ENCODE data around the gene TSHZ1.

TSHZ1 gene

DNA sequence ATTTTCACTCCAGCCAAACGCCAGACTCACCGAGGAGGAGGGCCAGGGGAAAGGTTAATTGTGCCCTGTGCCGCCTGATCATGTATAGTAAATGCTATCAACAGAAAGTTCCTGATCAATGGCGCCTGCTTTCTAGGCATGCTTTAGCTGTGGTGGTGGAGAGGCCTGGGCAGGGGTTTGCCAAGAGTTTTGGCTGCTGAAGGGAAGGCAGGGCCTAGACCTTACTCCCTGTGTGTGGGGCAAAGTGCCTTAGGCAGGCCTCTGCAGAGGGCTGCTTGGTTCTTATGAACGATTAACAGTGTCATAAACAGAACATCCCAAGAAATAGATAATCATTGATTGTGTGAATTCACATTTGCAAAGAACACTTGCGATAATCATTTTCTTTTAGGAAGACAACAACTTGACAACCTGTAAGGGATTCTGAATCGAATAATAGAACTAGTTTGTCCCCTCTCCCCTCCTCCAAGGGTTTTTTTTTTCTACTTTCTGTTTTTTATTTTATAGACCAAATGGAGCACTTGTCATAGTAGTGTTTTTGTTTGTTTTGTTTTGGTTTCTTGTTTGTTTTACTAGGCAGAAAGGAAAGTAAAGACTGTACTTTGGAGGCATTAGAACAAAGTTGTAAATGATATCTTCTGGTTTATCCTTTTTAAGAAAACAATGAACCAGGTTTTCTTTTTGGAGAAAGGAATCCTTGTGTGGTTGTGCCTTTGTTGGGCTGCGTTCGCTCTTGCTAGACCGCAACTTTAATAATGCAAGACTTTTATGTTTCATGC is 6.5 kb downstream of the TSHZ1 start:
- H3K4me1 ChIP-seq (ENCODE audit: control insufficient read depth, insufficient read depth, low read length), result peaks cover 73% of the 10 kb centered on the region
- H3K4me3 ChIP-seq (ENCODE audit: low read depth, low read length), result no peak overlapping the region
- no peaks in the 10 kb centered on the region for H3K36me3 ChIP-seq (ENCODE audit: control insufficient read depth in 2 of 2, insufficient read depth in 1 of 2, low read length in 2 of 2)
- TF ChIP-seq ZNF121 (tag by site-specific recombination; IDR thresholded peaks at IDR 0.05) (no peak), ZFP37 (tag by site-specific recombination; IDR thresholded peaks at IDR 0.05) (no peak), ZNF423 (tag by site-specific recombination; IDR thresholded peaks at IDR 0.05) (no peak), ZSCAN23 (tag by site-specific recombination; IDR thresholded peaks at IDR 0.05) (no peak), GLIS1 (tag by site-specific recombination; IDR thresholded peaks at IDR 0.05) (peak; percentile 33; the same call in 1 of the 2 replicates), FEZF1 (tag by site-specific recombination; IDR thresholded peaks at IDR 0.05) (peak; percentile 59), ZNF335 (tag by site-specific recombination; conservative IDR thresholded peaks at IDR 0.05) (peak; percentile 12; the same call in 1 of the 2 replicates)
- TF ChIP-seq, protein P1, sequence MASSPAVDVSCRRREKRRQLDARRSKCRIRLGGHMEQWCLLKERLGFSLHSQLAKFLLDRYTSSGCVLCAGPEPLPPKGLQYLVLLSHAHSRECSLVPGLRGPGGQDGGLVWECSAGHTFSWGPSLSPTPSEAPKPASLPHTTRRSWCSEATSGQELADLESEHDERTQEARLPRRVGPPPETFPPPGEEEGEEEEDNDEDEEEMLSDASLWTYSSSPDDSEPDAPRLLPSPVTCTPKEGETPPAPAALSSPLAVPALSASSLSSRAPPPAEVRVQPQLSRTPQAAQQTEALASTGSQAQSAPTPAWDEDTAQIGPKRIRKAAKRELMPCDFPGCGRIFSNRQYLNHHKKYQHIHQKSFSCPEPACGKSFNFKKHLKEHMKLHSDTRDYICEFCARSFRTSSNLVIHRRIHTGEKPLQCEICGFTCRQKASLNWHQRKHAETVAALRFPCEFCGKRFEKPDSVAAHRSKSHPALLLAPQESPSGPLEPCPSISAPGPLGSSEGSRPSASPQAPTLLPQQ (tag by site-specific recombination; IDR thresholded peaks at IDR 0.05), result 0 out of 2 replicates have a peak, but pooled peaks have one; percentile 6
- TF ChIP-seq, protein P2, sequence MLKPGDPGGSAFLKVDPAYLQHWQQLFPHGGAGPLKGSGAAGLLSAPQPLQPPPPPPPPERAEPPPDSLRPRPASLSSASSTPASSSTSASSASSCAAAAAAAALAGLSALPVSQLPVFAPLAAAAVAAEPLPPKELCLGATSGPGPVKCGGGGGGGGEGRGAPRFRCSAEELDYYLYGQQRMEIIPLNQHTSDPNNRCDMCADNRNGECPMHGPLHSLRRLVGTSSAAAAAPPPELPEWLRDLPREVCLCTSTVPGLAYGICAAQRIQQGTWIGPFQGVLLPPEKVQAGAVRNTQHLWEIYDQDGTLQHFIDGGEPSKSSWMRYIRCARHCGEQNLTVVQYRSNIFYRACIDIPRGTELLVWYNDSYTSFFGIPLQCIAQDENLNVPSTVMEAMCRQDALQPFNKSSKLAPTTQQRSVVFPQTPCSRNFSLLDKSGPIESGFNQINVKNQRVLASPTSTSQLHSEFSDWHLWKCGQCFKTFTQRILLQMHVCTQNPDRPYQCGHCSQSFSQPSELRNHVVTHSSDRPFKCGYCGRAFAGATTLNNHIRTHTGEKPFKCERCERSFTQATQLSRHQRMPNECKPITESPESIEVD (tag by site-specific recombination; IDR thresholded peaks at IDR 0.05), result peak; percentile 43; the same call in 1 of the 2 replicates
- peak overlapping the region; percentile 66 for H3K27ac ChIP-seq (ENCODE audit: extremely low read depth, low read depth, low read length)
- ChIA-PET POLR2A (no interaction called here), CTCF (no interaction called here)
- no peaks in the 10 kb centered on the region for H3K9me3 ChIP-seq (ENCODE audit: control insufficient read depth, insufficient read depth, low read depth, low read length)

DNA sequence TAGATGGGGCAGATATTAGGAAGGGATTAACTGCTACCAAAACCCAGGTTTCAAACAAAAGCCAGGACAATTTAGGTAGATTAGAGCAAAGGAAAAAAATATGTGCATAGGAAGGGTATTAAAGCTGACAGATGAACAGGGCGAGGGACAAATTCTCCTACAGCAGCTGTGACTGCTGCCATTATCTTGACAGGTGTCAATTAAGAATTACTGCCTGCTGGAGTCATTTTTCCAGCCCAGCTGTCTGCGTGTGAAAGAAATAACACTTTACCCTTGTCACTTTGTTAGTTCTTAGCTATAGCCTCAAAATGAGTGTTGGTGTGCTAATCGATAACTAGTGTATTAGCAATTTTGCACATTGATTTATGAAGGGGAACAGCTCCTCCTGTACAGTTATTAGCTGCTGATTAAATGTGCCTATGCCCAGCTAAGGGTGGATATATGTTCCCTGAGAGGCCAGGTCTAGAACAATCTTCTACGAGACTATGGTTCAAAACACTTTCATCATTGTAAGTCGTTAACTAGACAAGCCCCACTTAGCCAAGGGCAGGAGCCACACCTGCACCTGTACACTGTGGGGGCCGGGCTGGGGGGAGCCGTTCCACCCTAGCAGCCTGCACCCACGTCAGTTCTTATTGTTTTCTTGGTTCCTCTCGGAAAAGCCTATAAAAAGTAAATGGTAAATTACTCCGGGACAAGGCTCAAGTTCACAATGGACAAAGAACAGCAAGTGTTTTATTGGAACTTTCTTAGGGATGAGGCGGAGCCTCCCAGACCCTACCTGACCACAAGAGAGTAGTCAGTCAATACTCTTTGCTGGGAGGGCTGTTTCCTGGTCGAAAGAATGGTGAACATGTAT is 7.7 kb downstream of the TSHZ1 start:
- ChIA-PET POLR2A (no interaction called here), CTCF (no interaction called here)
- Histone ChIP-seq H3K27ac (ENCODE audit: extremely low read depth, low read depth, low read length) (peak overlapping the region; percentile 52), H3K9me3 (ENCODE audit: control insufficient read depth, insufficient read depth, low read depth, low read length) (no peaks in the 10 kb centered on the region), H3K36me3 (ENCODE audit: control insufficient read depth in 2 of 2, insufficient read depth in 1 of 2, low read length in 2 of 2) (no peaks in the 10 kb centered on the region), H3K4me3 (ENCODE audit: low read depth, low read length) (no peak overlapping the region), H3K4me1 (ENCODE audit: control insufficient read depth, insufficient read depth, low read length) (peaks cover 75% of the 10 kb centered on the region)
- TF ChIP-seq ZNF292 (tag by site-specific recombination; IDR thresholded peaks at IDR 0.05; ENCODE audit: borderline replicate concordance, low read depth), result no peak
- TF ChIP-seq, protein P3, sequence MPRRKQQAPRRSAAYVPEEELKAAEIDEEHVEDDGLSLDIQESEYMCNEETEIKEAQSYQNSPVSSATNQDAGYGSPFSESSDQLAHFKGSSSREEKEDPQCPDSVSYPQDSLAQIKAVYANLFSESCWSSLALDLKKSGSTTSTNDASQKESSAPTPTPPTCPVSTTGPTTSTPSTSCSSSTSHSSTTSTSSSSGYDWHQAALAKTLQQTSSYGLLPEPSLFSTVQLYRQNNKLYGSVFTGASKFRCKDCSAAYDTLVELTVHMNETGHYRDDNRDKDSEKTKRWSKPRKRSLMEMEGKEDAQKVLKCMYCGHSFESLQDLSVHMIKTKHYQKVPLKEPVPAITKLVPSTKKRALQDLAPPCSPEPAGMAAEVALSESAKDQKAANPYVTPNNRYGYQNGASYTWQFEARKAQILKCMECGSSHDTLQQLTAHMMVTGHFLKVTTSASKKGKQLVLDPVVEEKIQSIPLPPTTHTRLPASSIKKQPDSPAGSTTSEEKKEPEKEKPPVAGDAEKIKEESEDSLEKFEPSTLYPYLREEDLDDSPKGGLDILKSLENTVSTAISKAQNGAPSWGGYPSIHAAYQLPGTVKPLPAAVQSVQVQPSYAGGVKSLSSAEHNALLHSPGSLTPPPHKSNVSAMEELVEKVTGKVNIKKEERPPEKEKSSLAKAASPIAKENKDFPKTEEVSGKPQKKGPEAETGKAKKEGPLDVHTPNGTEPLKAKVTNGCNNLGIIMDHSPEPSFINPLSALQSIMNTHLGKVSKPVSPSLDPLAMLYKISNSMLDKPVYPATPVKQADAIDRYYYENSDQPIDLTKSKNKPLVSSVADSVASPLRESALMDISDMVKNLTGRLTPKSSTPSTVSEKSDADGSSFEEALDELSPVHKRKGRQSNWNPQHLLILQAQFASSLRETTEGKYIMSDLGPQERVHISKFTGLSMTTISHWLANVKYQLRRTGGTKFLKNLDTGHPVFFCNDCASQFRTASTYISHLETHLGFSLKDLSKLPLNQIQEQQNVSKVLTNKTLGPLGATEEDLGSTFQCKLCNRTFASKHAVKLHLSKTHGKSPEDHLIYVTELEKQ (tag by site-specific recombination; IDR thresholded peaks at IDR 0.05; ENCODE audit: borderline replicate concordance), result peak; percentile 50; the same call in 1 of the 2 replicates
- no peak for TF ChIP-seq ZNF350 (tag by site-specific recombination; IDR thresholded peaks at IDR 0.05)
- no peak for TF ChIP-seq ZXDB (tag by site-specific recombination; IDR thresholded peaks at IDR 0.05)
- TF ChIP-seq, protein P4, sequence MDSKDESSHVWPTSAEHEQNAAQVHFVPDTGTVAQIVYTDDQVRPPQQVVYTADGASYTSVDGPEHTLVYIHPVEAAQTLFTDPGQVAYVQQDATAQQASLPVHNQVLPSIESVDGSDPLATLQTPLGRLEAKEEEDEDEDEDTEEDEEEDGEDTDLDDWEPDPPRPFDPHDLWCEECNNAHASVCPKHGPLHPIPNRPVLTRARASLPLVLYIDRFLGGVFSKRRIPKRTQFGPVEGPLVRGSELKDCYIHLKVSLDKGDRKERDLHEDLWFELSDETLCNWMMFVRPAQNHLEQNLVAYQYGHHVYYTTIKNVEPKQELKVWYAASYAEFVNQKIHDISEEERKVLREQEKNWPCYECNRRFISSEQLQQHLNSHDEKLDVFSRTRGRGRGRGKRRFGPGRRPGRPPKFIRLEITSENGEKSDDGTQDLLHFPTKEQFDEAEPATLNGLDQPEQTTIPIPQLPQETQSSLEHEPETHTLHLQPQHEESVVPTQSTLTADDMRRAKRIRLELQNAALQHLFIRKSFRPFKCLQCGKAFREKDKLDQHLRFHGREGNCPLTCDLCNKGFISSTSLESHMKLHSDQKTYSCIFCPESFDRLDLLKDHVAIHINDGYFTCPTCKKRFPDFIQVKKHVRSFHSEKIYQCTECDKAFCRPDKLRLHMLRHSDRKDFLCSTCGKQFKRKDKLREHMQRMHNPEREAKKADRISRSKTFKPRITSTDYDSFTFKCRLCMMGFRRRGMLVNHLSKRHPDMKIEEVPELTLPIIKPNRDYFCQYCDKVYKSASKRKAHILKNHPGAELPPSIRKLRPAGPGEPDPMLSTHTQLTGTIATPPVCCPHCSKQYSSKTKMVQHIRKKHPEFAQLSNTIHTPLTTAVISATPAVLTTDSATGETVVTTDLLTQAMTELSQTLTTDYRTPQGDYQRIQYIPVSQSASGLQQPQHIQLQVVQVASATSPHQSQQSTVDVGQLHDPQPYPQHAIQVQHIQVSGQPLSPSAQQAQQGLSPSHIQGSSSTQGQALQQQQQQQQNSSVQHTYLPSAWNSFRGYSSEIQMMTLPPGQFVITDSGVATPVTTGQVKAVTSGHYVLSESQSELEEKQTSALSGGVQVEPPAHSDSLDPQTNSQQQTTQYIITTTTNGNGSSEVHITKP (tag by site-specific recombination; IDR thresholded peaks at IDR 0.05), result peak; percentile 31; the same call in 1 of the 2 replicates
- peak; percentile 52 for TF ChIP-seq GLIS1 (tag by site-specific recombination; IDR thresholded peaks at IDR 0.05)
- peak; percentile 16; the same call in 1 of the 2 replicates for TF ChIP-seq IKZF3 (tag by site-specific recombination; IDR thresholded peaks at IDR 0.05)
- TF ChIP-seq PRDM1 (tag by site-specific recombination; IDR thresholded peaks at IDR 0.05), result 0 out of 2 replicates have a peak, but pooled peaks have one; percentile 17
- TF ChIP-seq FEZF1 (tag by site-specific recombination; IDR thresholded peaks at IDR 0.05), result peak; percentile 41
- TF ChIP-seq, protein P5, sequence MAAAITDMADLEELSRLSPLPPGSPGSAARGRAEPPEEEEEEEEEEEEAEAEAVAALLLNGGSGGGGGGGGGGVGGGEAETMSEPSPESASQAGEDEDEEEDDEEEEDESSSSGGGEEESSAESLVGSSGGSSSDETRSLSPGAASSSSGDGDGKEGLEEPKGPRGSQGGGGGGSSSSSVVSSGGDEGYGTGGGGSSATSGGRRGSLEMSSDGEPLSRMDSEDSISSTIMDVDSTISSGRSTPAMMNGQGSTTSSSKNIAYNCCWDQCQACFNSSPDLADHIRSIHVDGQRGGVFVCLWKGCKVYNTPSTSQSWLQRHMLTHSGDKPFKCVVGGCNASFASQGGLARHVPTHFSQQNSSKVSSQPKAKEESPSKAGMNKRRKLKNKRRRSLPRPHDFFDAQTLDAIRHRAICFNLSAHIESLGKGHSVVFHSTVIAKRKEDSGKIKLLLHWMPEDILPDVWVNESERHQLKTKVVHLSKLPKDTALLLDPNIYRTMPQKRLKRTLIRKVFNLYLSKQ (tag by site-specific recombination; IDR thresholded peaks at IDR 0.05; ENCODE audit: borderline replicate concordance), result no peak

Measured in HEK293 (cell line).